HUES6 (cell line): ENCODE data around the gene SLC9A2.

ENCODE experiments used
- H3K27ac ChIP-seq: 2 replicates; pipeline ENCODE4 v1.7.0; 2013; ENCODE audit warnings: low read depth, mild to moderate bottlenecking, low read length, inconsistent platforms
- H3K27me3 ChIP-seq: 2 replicates; pipeline ENCODE4 v1.6.1; 2013; ENCODE audit warnings: low read length; ENCODE audit not compliant: control insufficient read depth, insufficient read depth
- H3K36me3 ChIP-seq: 2 replicates; pipeline ENCODE4 v1.6.1; 2013; ENCODE audit warnings: low read length; ENCODE audit not compliant: control insufficient read depth, insufficient read depth
- H3K4me1 ChIP-seq: 2 replicates; pipeline ENCODE4 v1.6.1; 2013; ENCODE audit warnings: low read length; ENCODE audit not compliant: control insufficient read depth, insufficient read depth
- H3K4me3 ChIP-seq: 2 replicates; pipeline ENCODE4 v1.5.1; 2013; ENCODE audit warnings: low read depth, low read length
- H3K9ac ChIP-seq: one replicate; pipeline ENCODE4 v1.6.1; 2013; ENCODE audit warnings: mild to moderate bottlenecking, low read length
- H3K9me3 ChIP-seq: 2 replicates; pipeline ENCODE4 v1.6.1; 2013; ENCODE audit warnings: low read depth, low read length; ENCODE audit not compliant: control insufficient read depth, insufficient read depth

SLC9A2 gene

DNA sequence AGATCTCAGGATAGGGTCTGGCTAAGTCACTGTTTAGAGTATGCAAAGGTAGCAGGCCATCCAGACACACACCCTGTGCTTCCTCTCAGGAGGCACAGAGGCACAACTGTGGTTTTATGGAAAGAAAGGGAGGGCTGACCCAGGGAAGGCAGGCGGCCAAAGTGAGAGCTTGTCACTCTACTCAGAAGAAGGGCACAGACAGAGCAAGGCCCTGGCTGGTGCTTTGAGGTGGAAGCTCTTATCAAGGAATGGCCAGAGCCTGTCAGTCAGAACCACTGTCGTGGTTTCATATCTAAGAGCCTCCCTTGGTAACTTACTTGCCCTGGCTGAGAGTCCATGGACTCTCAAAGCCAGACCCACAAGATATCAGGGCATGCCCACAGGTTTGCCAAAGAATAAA lies 40.7 kb downstream of the SLC9A2 start:
- no peaks in the 10 kb centered on the region for H3K27me3 ChIP-seq
- H3K27ac ChIP-seq, result no peak overlapping the region
- H3K4me1 ChIP-seq, result no peaks in the 10 kb centered on the region
- H3K9me3 ChIP-seq, result no peaks in the 10 kb centered on the region
- no peaks in the 10 kb centered on the region for H3K36me3 ChIP-seq
- no peak overlapping the region for H3K4me3 ChIP-seq
- no peak overlapping the region for H3K9ac ChIP-seq

DNA sequence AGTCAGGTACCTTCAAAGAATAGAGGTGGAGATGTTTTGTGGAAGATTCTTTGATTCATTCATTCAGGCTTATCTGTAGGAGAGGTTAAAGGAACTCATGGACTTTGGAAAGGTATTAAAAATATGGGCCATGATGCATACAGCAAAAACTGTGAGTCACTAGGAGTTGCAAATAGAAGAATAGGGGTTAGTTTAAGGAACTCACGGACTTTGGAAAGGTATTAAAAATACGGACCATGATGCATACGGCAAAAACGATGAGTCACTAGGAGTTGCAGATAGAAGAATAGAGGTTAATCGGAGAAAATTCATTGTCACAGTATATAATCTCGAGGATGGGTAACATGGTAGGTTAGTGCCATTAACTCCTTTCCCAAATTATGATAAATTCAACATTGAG lies 41.2 kb downstream of the SLC9A2 start:
- Histone ChIP-seq H3K4me1 (no peaks in the 10 kb centered on the region), H3K4me3 (no peak overlapping the region), H3K9me3 (no peaks in the 10 kb centered on the region), H3K9ac (no peak overlapping the region), H3K27me3 (no peaks in the 10 kb centered on the region), H3K36me3 (no peaks in the 10 kb centered on the region), H3K27ac (no peak overlapping the region)

DNA sequence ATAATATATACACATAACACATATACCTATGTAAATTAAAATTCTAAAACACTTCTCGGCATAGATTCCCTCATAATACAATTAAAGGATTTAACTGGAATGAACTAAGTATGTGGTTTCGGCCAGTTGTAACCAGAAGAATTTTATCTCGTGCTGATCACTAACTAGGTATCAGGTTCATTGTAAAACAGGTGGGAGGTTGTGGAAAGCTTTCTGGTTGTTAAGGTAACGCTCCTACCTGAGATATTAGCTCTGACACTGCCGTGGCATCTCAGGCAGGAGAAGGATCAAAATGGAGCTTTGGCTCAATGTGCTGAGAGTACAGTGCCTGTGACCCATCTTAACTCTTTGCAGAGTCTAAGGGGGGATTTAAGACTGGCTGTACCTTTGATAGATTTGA lies 42.5 kb downstream of the SLC9A2 start:
- H3K9me3 ChIP-seq, result no peaks in the 10 kb centered on the region

DNA sequence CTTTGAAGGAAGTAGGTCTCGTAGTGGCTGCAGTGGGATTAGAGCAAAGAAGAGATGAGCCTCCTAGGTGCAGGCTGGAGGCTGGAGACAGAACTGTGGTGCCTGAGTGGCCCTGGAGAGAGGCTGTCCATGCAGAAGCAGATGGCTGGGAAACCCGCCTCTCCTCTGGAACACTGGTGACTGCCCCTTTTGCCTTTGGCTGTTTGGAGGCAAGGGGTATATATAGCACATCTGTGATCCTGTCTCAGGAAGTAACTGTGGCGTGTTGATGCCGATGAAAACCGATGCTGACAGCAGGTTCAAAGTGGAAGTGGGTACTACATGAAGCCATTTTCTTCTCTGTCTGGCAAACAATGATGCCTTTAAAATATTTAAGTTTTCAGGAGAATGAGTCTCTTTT lies 43.5 kb downstream of the SLC9A2 start:
- no peaks in the 10 kb centered on the region for H3K9me3 ChIP-seq
- no peak overlapping the region for H3K4me3 ChIP-seq
- no peaks in the 10 kb centered on the region for H3K4me1 ChIP-seq
- H3K36me3 ChIP-seq, result no peaks in the 10 kb centered on the region
- no peaks in the 10 kb centered on the region for H3K27me3 ChIP-seq
- no peak overlapping the region for H3K27ac ChIP-seq
- H3K9ac ChIP-seq, result no peak overlapping the region

More for the DNA sequence above, 42.5 kb downstream of the SLC9A2 start:
- Histone ChIP-seq H3K9ac (no peak overlapping the region), H3K4me1 (no peaks in the 10 kb centered on the region), H3K36me3 (no peaks in the 10 kb centered on the region), H3K27me3 (no peaks in the 10 kb centered on the region), H3K4me3 (no peak overlapping the region), H3K27ac (no peak overlapping the region)

DNA sequence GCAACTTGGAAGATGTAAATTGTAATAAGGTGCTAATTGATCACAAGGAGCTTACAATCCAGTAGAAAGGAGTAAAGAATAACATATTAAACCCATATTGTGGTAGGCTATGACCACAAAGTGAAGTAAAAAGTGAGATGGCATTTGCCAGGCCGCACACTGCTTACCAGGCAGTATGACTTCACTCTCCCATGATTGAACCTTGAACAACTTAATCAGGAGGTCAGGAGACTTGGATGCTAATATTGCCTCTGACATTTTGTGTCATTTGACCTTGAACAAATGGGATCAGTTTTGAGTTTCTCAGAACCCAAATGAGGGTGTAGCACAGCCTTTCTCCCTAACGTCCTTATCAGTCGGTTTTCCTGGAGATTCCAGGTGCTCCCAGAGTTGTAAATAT lies 44.0 kb downstream of the SLC9A2 start:
- no peaks in the 10 kb centered on the region for H3K9me3 ChIP-seq
- H3K9ac ChIP-seq, result no peak overlapping the region
- H3K4me1 ChIP-seq, result no peaks in the 10 kb centered on the region
- no peaks in the 10 kb centered on the region for H3K27me3 ChIP-seq
- no peak overlapping the region for H3K4me3 ChIP-seq
- H3K27ac ChIP-seq, result no peak overlapping the region
- H3K36me3 ChIP-seq, result no peaks in the 10 kb centered on the region

DNA sequence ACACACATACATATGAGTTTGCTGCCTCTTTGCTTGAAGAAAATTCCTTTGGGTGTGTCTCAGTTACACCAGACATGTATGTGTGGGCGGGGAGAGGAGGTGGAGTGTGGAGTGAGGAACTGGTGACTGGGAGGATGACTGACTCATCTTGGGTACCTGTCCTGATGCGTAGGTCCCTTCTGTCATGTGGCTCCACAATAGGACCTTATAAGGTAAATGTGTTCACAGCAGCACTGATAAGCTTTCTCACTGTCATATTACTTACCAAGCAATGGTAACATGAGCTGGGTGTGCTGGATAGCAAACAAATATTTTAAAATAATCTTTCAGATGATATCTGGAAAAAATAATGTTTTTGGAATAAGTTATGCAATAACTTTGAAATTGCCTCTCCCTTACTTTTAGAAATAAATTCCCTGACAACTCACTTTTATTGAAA lies 45.1 kb downstream of the SLC9A2 start:
- Histone ChIP-seq H3K36me3 (no peaks in the 10 kb centered on the region), H3K9me3 (no peaks in the 10 kb centered on the region), H3K4me3 (no peak overlapping the region), H3K27ac (no peak overlapping the region), H3K9ac (no peak overlapping the region), H3K4me1 (no peaks in the 10 kb centered on the region), H3K27me3 (no peaks in the 10 kb centered on the region)

DNA sequence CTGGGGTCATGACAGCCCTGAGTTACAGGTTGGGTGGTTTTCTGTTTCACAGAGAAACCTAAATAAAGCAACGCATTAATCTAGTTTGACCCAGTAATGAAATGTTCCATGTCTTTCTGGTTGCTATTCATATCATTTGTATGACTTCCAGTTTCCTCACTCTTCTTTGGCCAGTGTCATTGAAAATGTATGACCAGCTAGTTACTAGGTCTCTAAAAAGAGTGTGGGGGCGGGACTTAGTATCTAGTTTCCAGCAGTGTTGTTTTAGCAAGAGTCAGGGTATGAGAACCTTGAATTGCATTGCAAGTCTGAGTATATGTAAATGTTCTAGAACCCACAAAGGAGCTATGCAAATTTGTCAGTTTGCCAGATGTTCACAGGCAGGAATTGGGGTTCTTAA lies 47.7 kb downstream of the SLC9A2 start:
- no peak overlapping the region for H3K4me3 ChIP-seq

DNA sequence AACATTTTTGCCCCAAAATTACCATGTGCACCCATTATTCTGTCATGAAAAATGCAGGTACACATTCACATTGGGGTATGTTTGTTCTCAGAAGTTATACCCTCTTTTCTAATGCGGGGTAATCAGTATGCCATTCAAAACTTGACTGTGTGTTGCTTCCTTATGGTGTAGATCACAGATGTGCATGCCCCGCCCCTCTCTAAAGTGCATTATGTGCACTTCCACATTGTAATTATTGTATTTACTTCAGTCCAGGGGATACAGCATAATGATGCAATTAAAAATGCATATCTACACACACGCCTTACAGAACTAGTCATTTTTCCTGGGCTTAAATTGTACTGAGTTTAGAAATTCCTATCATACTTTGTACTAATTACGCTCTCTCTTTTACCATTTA lies 48.8 kb downstream of the SLC9A2 start:
- Histone ChIP-seq H3K4me3 (no peak overlapping the region), H3K4me1 (no peaks in the 10 kb centered on the region)

More for the DNA sequence above, 47.7 kb downstream of the SLC9A2 start:
- no peaks in the 10 kb centered on the region for H3K27me3 ChIP-seq
- H3K9ac ChIP-seq, result no peak overlapping the region
- H3K27ac ChIP-seq, result no peak overlapping the region
- no peaks in the 10 kb centered on the region for H3K4me1 ChIP-seq
- no peaks in the 10 kb centered on the region for H3K36me3 ChIP-seq
- H3K9me3 ChIP-seq, result no peaks in the 10 kb centered on the region

DNA sequence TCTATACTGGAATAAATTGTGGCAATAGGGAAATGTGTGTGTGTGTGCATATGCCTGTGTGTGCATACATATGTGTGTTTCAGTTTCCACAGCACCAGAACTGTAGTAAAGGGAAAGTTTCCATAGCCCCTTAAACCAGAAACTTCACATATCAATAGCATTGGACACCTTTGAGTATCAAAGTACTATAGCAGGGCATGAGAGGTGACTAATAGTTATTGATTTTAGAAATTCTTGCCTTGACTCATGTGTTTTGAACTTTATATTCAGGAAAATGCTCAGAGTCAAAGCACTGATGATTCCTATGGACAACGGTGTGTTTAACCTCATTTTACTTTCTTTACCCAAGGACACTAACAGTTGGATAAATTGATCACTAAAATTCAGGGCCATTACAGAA lies 50.0 kb downstream of the SLC9A2 start:
- Histone ChIP-seq H3K9ac (no peak overlapping the region), H3K4me1 (no peaks in the 10 kb centered on the region), H3K9me3 (no peaks in the 10 kb centered on the region), H3K4me3 (no peak overlapping the region), H3K27me3 (no peaks in the 10 kb centered on the region), H3K36me3 (no peaks in the 10 kb centered on the region), H3K27ac (no peak overlapping the region)

More for the DNA sequence above, 48.8 kb downstream of the SLC9A2 start:
- Histone ChIP-seq H3K27ac (no peak overlapping the region), H3K36me3 (no peaks in the 10 kb centered on the region), H3K27me3 (no peaks in the 10 kb centered on the region), H3K9ac (no peak overlapping the region), H3K9me3 (no peaks in the 10 kb centered on the region)

DNA sequence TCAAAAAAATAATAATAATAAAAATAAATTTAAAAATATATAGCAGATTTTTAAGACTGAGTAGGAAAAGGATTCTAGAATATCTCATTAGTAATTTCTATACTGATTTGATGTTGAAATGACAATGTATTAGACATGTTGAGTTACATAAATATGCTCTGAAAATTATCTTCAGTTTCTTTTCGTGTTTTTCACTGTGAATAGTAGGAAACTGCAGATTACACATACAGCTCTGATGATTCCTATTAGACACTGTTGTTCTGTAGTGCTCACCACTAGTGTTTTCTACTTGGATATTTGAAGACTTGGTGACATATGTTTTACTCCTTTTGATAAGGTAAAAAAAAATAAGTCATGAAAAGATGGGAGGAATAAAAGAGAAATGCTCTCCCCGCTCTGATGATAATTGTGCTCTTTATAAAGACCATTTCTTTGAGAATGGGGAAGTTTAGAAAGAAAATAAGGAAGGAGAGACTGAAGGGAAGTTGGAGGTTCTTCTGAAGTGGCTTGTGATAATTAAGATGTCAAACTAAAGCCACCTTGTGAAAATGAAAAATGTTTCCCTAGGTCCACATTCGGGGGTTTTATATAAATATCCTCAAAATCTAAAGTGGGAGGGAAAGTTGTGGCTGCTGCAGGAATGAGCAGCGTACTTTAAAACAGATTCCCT lies 52.9 kb downstream of the SLC9A2 start:
- Histone ChIP-seq H3K36me3 (no peaks in the 10 kb centered on the region), H3K4me3 (no peak overlapping the region), H3K27me3 (no peaks in the 10 kb centered on the region), H3K27ac (no peak overlapping the region), H3K9ac (no peak overlapping the region), H3K4me1 (no peaks in the 10 kb centered on the region), H3K9me3 (no peaks in the 10 kb centered on the region)

DNA sequence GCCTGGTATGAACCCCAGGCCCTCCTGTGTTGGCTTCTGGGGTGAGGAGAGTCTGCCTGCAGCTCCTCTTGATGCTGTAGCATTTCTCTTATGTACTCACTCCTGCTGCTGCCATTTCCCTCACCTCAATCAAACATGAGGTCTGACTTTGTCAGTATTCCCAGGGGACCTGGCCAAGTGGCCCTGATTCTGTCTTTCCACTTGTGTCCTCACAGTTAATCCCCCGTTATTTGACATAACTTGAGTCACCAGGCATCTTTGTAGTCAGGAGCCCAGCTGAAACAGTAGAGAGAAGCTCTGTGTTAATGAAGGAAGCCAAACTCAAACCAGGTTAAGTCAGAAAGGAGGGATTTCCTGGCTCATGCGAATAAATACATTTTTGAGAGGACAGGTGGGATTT lies 55.0 kb downstream of the SLC9A2 start:
- H3K36me3 ChIP-seq, result no peaks in the 10 kb centered on the region
- no peaks in the 10 kb centered on the region for H3K9me3 ChIP-seq
- no peak overlapping the region for H3K4me3 ChIP-seq
- no peaks in the 10 kb centered on the region for H3K27me3 ChIP-seq
- no peak overlapping the region for H3K9ac ChIP-seq
- H3K4me1 ChIP-seq, result no peaks in the 10 kb centered on the region
- no peak overlapping the region for H3K27ac ChIP-seq

DNA sequence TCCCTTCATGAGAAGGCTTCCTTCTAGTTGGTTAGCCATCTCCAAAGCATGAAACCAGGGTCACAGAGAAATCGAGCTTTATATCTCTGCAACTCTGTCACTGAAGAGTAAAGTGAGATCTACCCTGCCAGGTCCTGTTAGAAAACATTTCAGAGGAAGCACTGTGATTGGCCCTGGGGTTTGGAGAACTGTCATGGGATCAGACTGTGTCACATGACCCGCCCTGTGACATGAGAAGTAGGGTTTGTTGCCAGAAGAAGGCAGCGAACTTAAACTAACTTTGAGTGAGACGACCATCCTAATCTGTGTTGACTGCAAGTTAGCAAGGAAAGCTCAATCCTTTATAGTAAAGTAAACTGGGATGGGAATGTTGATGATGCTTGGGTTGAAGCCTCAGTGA lies 55.5 kb downstream of the SLC9A2 start:
- Histone ChIP-seq H3K36me3 (no peaks in the 10 kb centered on the region), H3K4me1 (no peaks in the 10 kb centered on the region), H3K9ac (no peak overlapping the region), H3K4me3 (no peak overlapping the region), H3K27ac (no peak overlapping the region), H3K27me3 (no peaks in the 10 kb centered on the region), H3K9me3 (no peaks in the 10 kb centered on the region)
